Thoracic aorta (tissue), 2 donors: ENCODE measurements around the gene POLR3B. TPM values are rescaled to one million over a fixed set of nuclear protein-coding genes. Genes with fewer than 3 reads are reported as not detected.

Experiments
- ATAC-seq: fragments of 150-250 bp; one replicate; pipeline ENCODE4 v1.8.0; 2017; ENCODE audit warnings: low read depth; ENCODE audit not compliant: insufficient number of reproducible peaks, low FRiP score
- DNase-seq: peaks from one replicate; pipeline ENCODE4 v3.0.0-alpha.2; 2020; ENCODE audit warnings: low spot score
- H3K27ac ChIP-seq, 2 donors: fragments of 200-600 bp; sonication (generic); 1 replicate in 1 of 2; 2 replicates in 1 of 2; pipeline ENCODE4 v1.5.1; 2016; ENCODE audit warnings: mild to moderate bottlenecking in 2 of 2, moderate library complexity in 2 of 2
- H3K27me3 ChIP-seq: fragments of 200-600 bp; sonication (generic); replicated peaks from 2 replicates; pipeline ENCODE4 v1.6.0; 2016; ENCODE audit warnings: mild to moderate bottlenecking; ENCODE audit not compliant: insufficient read depth
- H3K36me3 ChIP-seq: fragments of 200-600 bp; sonication (generic); one replicate; pipeline ENCODE4 v1.5.1; 2016
- H3K4me1 ChIP-seq, 2 donors: fragments of 200-600 bp; sonication (generic); 1 replicate in 1 of 2; 2 replicates in 1 of 2; pipeline versions ENCODE4 v1.5.1 to v1.6.0; 2016; ENCODE audit warnings: low read depth in 2 of 2, mild to moderate bottlenecking in 1 of 2; ENCODE audit not compliant: control insufficient read depth in 1 of 2
- H3K4me3 ChIP-seq: fragments of 200-600 bp; sonication (generic); 2 replicates; pipeline ENCODE4 v1.5.1; 2016; ENCODE audit warnings: mild to moderate bottlenecking
- H3K9me3 ChIP-seq: fragments of 200-600 bp; sonication (generic); 2 replicates; pipeline ENCODE4 v1.5.1; 2016
- CTCF ChIP-seq: fragments of 200-600 bp; sonication (generic); IDR thresholded peaks from one replicate; pipeline ENCODE4 v1.5.1; 2019; ENCODE audit warnings: antibody characterized with exemption
- total RNA-seq, 2 donors: library from RNA; depleted of rRNA; stranded (reverse); fragments of >200 nt; gene quantifications; one replicate each; pipeline versions ENCODE4 v1.1.0 to v1.2.3, GENCODE V29; 2016

POLR3B gene
- total RNA-seq, 2 donors from 2014 or later, result 7.7 to 7.8 TPM

- TF ChIP-seq CTCF, result no peak
- no peak overlapping the region for H3K27ac ChIP-seq
- peaks cover 9% of the 10 kb centered on the region for H3K36me3 ChIP-seq
- peaks cover 0 to 11% of the 10 kb centered on the region in 2 donors for H3K4me1 ChIP-seq
- no peak overlapping the region for H3K4me3 ChIP-seq
- ATAC-seq (no peak), DNase-seq (no peak)
- no peaks in the 10 kb centered on the region for H3K27me3 ChIP-seq
- H3K9me3 ChIP-seq, result no peaks in the 10 kb centered on the region
Observed at GRCh38 chr12:106415134-106415533, 57.6 kb downstream of the POLR3B start.

DNA sequence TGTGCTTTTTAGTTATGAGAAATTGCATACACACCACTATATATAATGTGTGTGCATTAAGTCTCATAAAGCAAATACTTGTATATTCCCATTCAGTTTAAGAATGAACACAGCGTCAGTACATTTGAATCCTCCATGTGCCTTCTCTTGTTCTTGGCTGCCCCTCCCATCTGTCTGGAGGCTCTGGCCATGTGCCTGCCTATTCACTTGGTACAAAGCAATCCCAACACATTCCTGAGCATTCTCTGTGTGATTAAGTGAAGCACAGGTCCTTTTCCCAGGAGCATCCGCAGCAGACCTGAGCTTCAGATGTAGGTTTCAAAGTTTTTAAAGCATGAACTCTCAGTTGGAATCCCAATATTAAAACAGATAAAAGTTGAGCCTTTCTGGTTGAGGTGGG lies 58.7 kb downstream of the POLR3B start:
- no peak overlapping the region for H3K4me3 ChIP-seq
- no peak for DNase-seq
- H3K9me3 ChIP-seq, result no peaks in the 10 kb centered on the region
- no peak for ATAC-seq
- H3K27ac ChIP-seq, result no peak overlapping the region
- H3K4me1 ChIP-seq, result peaks cover 0 to 11% of the 10 kb centered on the region in 2 donors
- no peaks in the 10 kb centered on the region for H3K27me3 ChIP-seq
- H3K36me3 ChIP-seq, result peaks cover 6% of the 10 kb centered on the region
- no peak for TF ChIP-seq CTCF

DNA sequence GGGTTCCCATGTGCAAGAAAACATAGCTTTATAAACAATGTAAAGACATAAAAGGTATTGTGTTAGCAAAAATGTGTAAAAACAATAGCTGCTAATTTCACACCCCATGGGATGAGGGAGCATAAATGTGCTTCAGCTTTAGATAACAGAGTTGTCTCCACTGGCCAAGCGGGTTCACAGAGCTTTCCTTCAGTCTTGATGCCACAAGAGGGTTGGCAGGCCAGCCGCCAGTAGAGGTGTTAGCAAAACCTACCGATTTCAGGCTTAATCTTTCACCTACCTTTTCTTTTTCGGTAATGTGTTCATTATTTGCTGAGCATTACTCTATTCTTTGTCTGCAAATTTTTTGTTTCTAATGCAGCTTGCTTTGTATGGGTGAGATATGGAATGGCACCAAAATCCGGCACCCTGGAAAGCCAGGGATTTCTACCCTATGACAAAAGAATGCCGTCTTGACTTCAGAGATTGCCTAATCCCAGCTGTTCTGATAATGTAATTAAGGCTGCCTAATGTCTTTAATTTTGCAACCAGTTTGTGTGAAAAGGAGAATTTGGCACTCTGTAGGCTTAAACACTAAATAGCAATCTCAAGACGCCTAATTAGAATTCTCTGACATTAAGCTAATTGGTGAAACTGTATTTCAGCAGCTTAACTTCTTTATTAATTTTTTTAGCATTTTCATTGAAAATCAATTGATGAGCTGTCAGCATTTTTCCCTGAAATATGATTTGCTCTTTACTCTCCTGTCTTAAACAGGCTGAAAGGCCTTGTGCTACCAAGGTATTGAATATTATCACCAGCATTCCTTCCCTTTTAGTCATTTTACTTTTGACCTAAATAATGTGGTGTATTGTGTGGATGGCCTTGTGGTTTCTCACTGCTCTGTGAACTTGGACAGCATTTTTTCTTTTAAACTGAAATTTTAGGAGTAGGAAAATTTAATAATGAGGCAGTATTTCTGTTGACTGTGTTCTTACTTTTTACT lies 60.7 kb downstream of the POLR3B start:
- ATAC-seq (no peak), DNase-seq (no peak)

GRCh38 chr12:106418970-106419369 lies 61.4 kb downstream of the POLR3B start:
- H3K4me1 ChIP-seq, result peaks cover 0 to 11% of the 10 kb centered on the region in 2 donors
- DNase-seq, result no peak
- no peak for ATAC-seq
- peaks cover 3% of the 10 kb centered on the region for H3K36me3 ChIP-seq
- H3K27ac ChIP-seq, result no peak overlapping the region
- no peaks in the 10 kb centered on the region for H3K27me3 ChIP-seq
- H3K4me3 ChIP-seq, result no peak overlapping the region
- TF ChIP-seq CTCF, result no peak
- no peaks in the 10 kb centered on the region for H3K9me3 ChIP-seq

More for the DNA sequence above, 60.7 kb downstream of the POLR3B start:
- no peak for TF ChIP-seq CTCF
- H3K27me3 ChIP-seq, result no peaks in the 10 kb centered on the region
- H3K4me1 ChIP-seq, result peaks cover 0 to 11% of the 10 kb centered on the region in 2 donors
- H3K36me3 ChIP-seq, result peaks cover 3% of the 10 kb centered on the region
- H3K9me3 ChIP-seq, result no peaks in the 10 kb centered on the region
- H3K27ac ChIP-seq, result no peak overlapping the region
- no peak overlapping the region for H3K4me3 ChIP-seq

DNA sequence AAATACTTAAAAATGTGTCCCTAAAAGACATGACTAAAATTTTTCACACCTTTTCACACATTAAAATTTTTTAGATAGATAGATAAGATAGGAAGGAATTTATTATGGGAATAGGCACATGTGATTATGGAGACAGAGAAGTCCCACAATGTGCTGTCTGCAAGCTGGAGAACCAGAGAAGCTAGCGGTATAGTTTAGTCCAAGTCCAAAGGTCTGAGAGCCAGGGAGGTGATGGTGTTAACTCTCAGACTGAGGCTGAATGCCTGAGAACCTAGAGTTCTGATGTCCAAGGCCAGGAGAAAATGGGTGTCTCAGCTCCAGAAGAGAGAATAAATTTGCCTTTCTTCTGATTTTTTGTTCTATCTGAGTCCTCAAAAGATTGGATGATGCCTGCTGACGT lies 65.7 kb downstream of the POLR3B start:
- H3K27ac ChIP-seq, result no peak overlapping the region
- ATAC-seq (no peak), DNase-seq (no peak)
- H3K4me1 ChIP-seq, result peaks cover 0 to 15% of the 10 kb centered on the region in 2 donors
- H3K36me3 ChIP-seq, result no peaks in the 10 kb centered on the region
- no peak overlapping the region for H3K4me3 ChIP-seq
- no peak for TF ChIP-seq CTCF
- no peaks in the 10 kb centered on the region for H3K9me3 ChIP-seq
- H3K27me3 ChIP-seq, result no peaks in the 10 kb centered on the region
